H9 (cell line): Measurements from ENCODE around the gene EDEM1. TPM values are rescaled to one million over a fixed set of nuclear protein-coding genes. Genes with fewer than 3 reads are reported as not detected.
A peak's percentile ranks its signal among the peaks of the same experiment; 100 is the strongest.

ENCODE experiments used
- DNase-seq: peaks from one replicate; pipeline ENCODE4 v3.0.0-alpha.2; 2017
- H2AFZ ChIP-seq: one replicate; pipeline ENCODE4 v1.6.1; 2013; ENCODE audit warnings: mild to moderate bottlenecking, low read length, control low read depth, moderate library complexity
- H2AK5ac ChIP-seq: 2 replicates; pipeline ENCODE4 v1.6.1; 2013; ENCODE audit warnings: low read length, control low read depth, mixed read lengths; ENCODE audit not compliant: insufficient read length
- H2BK120ac ChIP-seq: one replicate; pipeline ENCODE4 v1.6.1; 2013; ENCODE audit warnings: low read depth, mild to moderate bottlenecking, low read length, control low read depth, inconsistent platforms; ENCODE audit not compliant: poor library complexity, severe bottlenecking
- H2BK12ac ChIP-seq: 2 replicates; pipeline ENCODE4 v1.6.1; 2013; ENCODE audit warnings: low read length, control low read depth, mixed read lengths, low read depth; ENCODE audit not compliant: insufficient read length
- H2BK15ac ChIP-seq: 2 replicates; pipeline ENCODE4 v1.6.1; 2013; ENCODE audit warnings: low read depth, low read length, control low read depth
- H2BK20ac ChIP-seq: one replicate; pipeline ENCODE4 v1.6.1; 2013; ENCODE audit warnings: low read depth, mild to moderate bottlenecking, low read length, control low read depth, inconsistent platforms; ENCODE audit not compliant: poor library complexity, severe bottlenecking
- H2BK5ac ChIP-seq: 2 replicates; pipeline ENCODE4 v1.6.1; 2013; ENCODE audit warnings: low read length, control low read depth, mixed read lengths; ENCODE audit not compliant: insufficient read length
- H3K14ac ChIP-seq: 2 replicates; pipeline ENCODE4 v1.6.1; 2013; ENCODE audit warnings: low read length, control low read depth; ENCODE audit not compliant: insufficient read depth
- H3K18ac ChIP-seq: 2 replicates; pipeline ENCODE4 v1.6.1; 2013; ENCODE audit warnings: low read depth, mild to moderate bottlenecking, mixed read lengths, low read length, control low read depth; ENCODE audit not compliant: insufficient read length
- H3K23ac ChIP-seq: 2 replicates; pipeline ENCODE4 v1.6.1; 2013; ENCODE audit warnings: low read length, control low read depth, mixed read lengths, low read depth; ENCODE audit not compliant: insufficient read length
- H3K23me2 ChIP-seq: 2 replicates; pipeline ENCODE4 v1.6.1; 2013; ENCODE audit warnings: low read depth, mild to moderate bottlenecking, mixed read lengths, low read length, control low read depth; ENCODE audit not compliant: insufficient read length, poor library complexity, severe bottlenecking
- H3K27ac ChIP-seq: 2 replicates; pipeline ENCODE4 v1.5.1; 2013; ENCODE audit warnings: low read length, control low read depth, mixed read lengths, low read depth; ENCODE audit not compliant: insufficient read length
- H3K27me3 ChIP-seq: 2 replicates; pipeline ENCODE4 v1.6.1; 2013; ENCODE audit warnings: low read length, control low read depth, inconsistent platforms; ENCODE audit not compliant: insufficient read depth
- H3K4ac ChIP-seq: 2 replicates; pipeline ENCODE4 v1.6.1; 2013; ENCODE audit warnings: low read depth, mild to moderate bottlenecking, control low read depth, inconsistent platforms, low read length, moderate library complexity
- H3K4me1 ChIP-seq: 2 replicates; pipeline ENCODE4 v1.6.1; 2013; ENCODE audit warnings: low read length, control low read depth, inconsistent platforms; ENCODE audit not compliant: insufficient read depth
- H3K4me2 ChIP-seq: 2 replicates; pipeline ENCODE4 v1.6.1; 2013; ENCODE audit warnings: low read length, control low read depth, mixed read lengths; ENCODE audit not compliant: insufficient read length, insufficient read depth
- H3K56ac ChIP-seq: 2 replicates; pipeline ENCODE4 v1.6.1; 2013; ENCODE audit warnings: low read depth, mild to moderate bottlenecking, mixed read lengths, low read length, control low read depth; ENCODE audit not compliant: insufficient read length
- H3K79me1 ChIP-seq: 2 replicates; pipeline ENCODE4 v1.6.1; 2013; ENCODE audit warnings: low read depth, mild to moderate bottlenecking, moderate library complexity, low read length, control low read depth, inconsistent platforms; ENCODE audit not compliant: insufficient read depth, poor library complexity, severe bottlenecking
- H3K79me2 ChIP-seq: 2 replicates; pipeline ENCODE4 v1.6.1; 2013; ENCODE audit warnings: low read length, control low read depth, inconsistent platforms; ENCODE audit not compliant: insufficient read depth
- H3K9ac ChIP-seq: 2 replicates; pipeline ENCODE4 v1.6.1; 2013; ENCODE audit warnings: low read length, control low read depth, mixed read lengths; ENCODE audit not compliant: insufficient read length; ENCODE audit errors: extremely low read depth
- H3K9me3 ChIP-seq: one replicate; pipeline ENCODE4 v1.6.1; 2013; ENCODE audit warnings: low read depth, low read length, inconsistent platforms; ENCODE audit not compliant: control insufficient read depth
- H3T11ph ChIP-seq: one replicate; pipeline ENCODE4 v1.6.1; 2013; ENCODE audit warnings: mild to moderate bottlenecking, low read length, control low read depth, inconsistent platforms
- H4K20me1 ChIP-seq: one replicate; pipeline ENCODE4 v1.6.1; 2013; ENCODE audit not compliant: control insufficient read depth, insufficient read length, insufficient read depth
- H4K5ac ChIP-seq: 2 replicates; pipeline ENCODE4 v1.6.1; 2013; ENCODE audit warnings: low read depth, mild to moderate bottlenecking, mixed read lengths, low read length, control low read depth; ENCODE audit not compliant: insufficient read length
- H4K8ac ChIP-seq: replicated peaks from 2 replicates; pipeline ENCODE4 v1.6.1; 2013; ENCODE audit warnings: low read length, control low read depth, mixed read lengths, low read depth; ENCODE audit not compliant: insufficient read length
- H4K91ac ChIP-seq: 2 replicates; pipeline ENCODE4 v1.6.1; 2013; ENCODE audit warnings: low read depth, mild to moderate bottlenecking, moderate library complexity, mixed read lengths, low read length, control low read depth; ENCODE audit not compliant: insufficient read length
- H3K27ac Mint-ChIP-seq, 3 experiments: 2 replicates in 2 of 3; 3 replicates in 1 of 3; pipeline ENCODE4 v1.8.0; 2020 to 2021; ENCODE audit warnings: mixed read lengths in 3 of 3, mild to moderate bottlenecking in 1 of 3, moderate library complexity in 1 of 3
- H3K27me3 Mint-ChIP-seq: 2 replicates; pipeline ENCODE4 v1.8.0; 2021; ENCODE audit warnings: low read depth, mild to moderate bottlenecking, moderate library complexity, mixed read lengths
- H3K36me3 Mint-ChIP-seq, 3 experiments: 2 replicates in 2 of 3; 3 replicates in 1 of 3; pipeline ENCODE4 v1.8.0; 2020 to 2021; ENCODE audit warnings: low read depth in 3 of 3, mixed read lengths in 3 of 3; ENCODE audit not compliant: insufficient read depth in 1 of 3
- H3K4me1 Mint-ChIP-seq, 2 experiments: 2 replicates each; pipeline ENCODE4 v1.8.0; 2020; ENCODE audit warnings: mixed read lengths in 2 of 2
- H3K4me3 Mint-ChIP-seq, 2 experiments: 2 replicates in 1 of 2; 3 replicates in 1 of 2; pipeline ENCODE4 v1.8.0; 2020 to 2021; ENCODE audit warnings: mild to moderate bottlenecking in 2 of 2, mixed read lengths in 2 of 2, moderate library complexity in 1 of 2
- H3K9me3 Mint-ChIP-seq, 2 experiments: 2 replicates in 1 of 2; 3 replicates in 1 of 2; pipeline ENCODE4 v1.8.0; 2020; ENCODE audit warnings: mild to moderate bottlenecking in 2 of 2, mixed read lengths in 2 of 2, moderate library complexity in 1 of 2
- CTCF ChIP-seq: fragments of 200-600 bp; sonication (generic); conservative IDR thresholded peaks from 3 replicates; pipeline ENCODE4 v1.8.0; 2021; ENCODE audit warnings: antibody characterized with exemption, mild to moderate bottlenecking
- WGBS: extraction: QIAGEN DNeasy Blood & Tissue Kit; methylation state at CpG from one replicate; pipeline ENCODE4 v1.1.7; 2013; ENCODE audit warnings: missing lambda C conversion rate, low lambda C conversion rate, mixed read lengths; ENCODE audit not compliant: insufficient read length; ENCODE audit errors: extremely low coverage; 5-methylcytosine and 5-hydroxymethylcytosine counted together
- total RNA-seq: library from RNA; stranded (reverse); gene quantifications from 2 replicates; pipeline ENCODE4 v1.2.1, GENCODE V29; 2021

EDEM1 gene
- total RNA-seq, 1 experiment from 2014 or later: 11.7 TPM

- no peak overlapping the region for H2BK5ac ChIP-seq
- no peak for DNase-seq
- TF ChIP-seq CTCF: no peak
- peaks cover 15% of the 10 kb centered on the region; the same call in 1 of the 2 replicates for H3K79me2 ChIP-seq
- no peak overlapping the region for H3K27ac ChIP-seq
- Mint-ChIP-seq H3K4me1 (peaks cover 38 to 44% of the 10 kb centered on the region in 2 experiments), H3K36me3 (no peaks in the 10 kb centered on the region), H3K27ac (peak overlapping the region in 2 of 3 experiments; percentile 64 to 76; a peak in 3 of 7 replicates), H3K4me3 (no peak overlapping the region), H3K27me3 (no peaks in the 10 kb centered on the region), H3K9me3 (no peaks in the 10 kb centered on the region)
- H2AFZ ChIP-seq: no peak overlapping the region
- H3T11ph ChIP-seq: no peak overlapping the region
- H2BK120ac ChIP-seq: no peak overlapping the region
- H3K4me2 ChIP-seq: no peak overlapping the region
- no peak overlapping the region for H4K91ac ChIP-seq
- H3K56ac ChIP-seq: no peak overlapping the region
- no peaks in the 10 kb centered on the region for H3K23me2 ChIP-seq
- H2BK20ac ChIP-seq: no peak overlapping the region
- H4K8ac ChIP-seq: no peak overlapping the region
- no peak overlapping the region for H2BK15ac ChIP-seq
- H3K18ac ChIP-seq: no peak overlapping the region
- H4K5ac ChIP-seq: no peak overlapping the region
- peaks cover 10% of the 10 kb centered on the region for H3K79me1 ChIP-seq
- no peak overlapping the region for H3K23ac ChIP-seq
- H3K4me1 ChIP-seq: 0 out of 2 replicates have a peak, but pooled peaks cover 3% of the 10 kb centered on the region
- H3K4ac ChIP-seq: no peak overlapping the region
- H3K14ac ChIP-seq: no peak overlapping the region
- H3K9me3 ChIP-seq: no peaks in the 10 kb centered on the region
- no peak overlapping the region for H3K9ac ChIP-seq
- H2BK12ac ChIP-seq: no peak overlapping the region
- H3K27me3 ChIP-seq: no peaks in the 10 kb centered on the region
- WGBS: no CpG with 5 or more reads among the region's 3 CpGs
- no peak overlapping the region for H2AK5ac ChIP-seq
- H4K20me1 ChIP-seq: no peaks in the 10 kb centered on the region
These were observed 27.2 kb upstream of the EDEM1 start for GRCh38 chr3:5160321-5160720.
